Stimulated activated naive CD8-positive, alpha-beta T cell treated with anti-CD3 and anti-CD28 coated beads, Interleukin-15, amount 100 ng/mL, for 72 hours (primary cell): ENCODE measurements around the gene MAFG.
"Not testable (repeated sequence)": the region's sequence is repeated elsewhere in the genome, so short reads cannot be mapped to it uniquely, and the experiment has no call there.

Source experiments
- ATAC-seq: fragments of 150-1000 bp; cut with Tn5 transposase; 2 replicates; pipeline ENCODE4 v1.10.0; 2021; ENCODE audit warnings: mild to moderate bottlenecking, moderate library complexity
- DNase-seq, 2 donors: peaks; one replicate each; pipeline ENCODE4 v3.0.0; 2021 to 2022
- H3K27ac Mint-ChIP-seq, 2 donors: one replicate each; pipeline ENCODE4 v1.8.0; 2022; ENCODE audit warnings: mild to moderate bottlenecking in 2 of 2, mixed read lengths in 2 of 2, moderate library complexity in 2 of 2
- H3K27me3 Mint-ChIP-seq: one replicate; pipeline ENCODE4 v1.8.0; 2022; ENCODE audit warnings: mixed read lengths
- H3K4me1 Mint-ChIP-seq: one replicate; pipeline ENCODE4 v1.8.0; 2022; ENCODE audit warnings: mild to moderate bottlenecking, mixed read lengths
- H3K4me3 Mint-ChIP-seq, 2 donors: one replicate each; pipeline ENCODE4 v1.8.0; 2022; ENCODE audit warnings: mild to moderate bottlenecking in 2 of 2, mixed read lengths in 2 of 2, moderate library complexity in 1 of 2
- H3K9me3 Mint-ChIP-seq, 2 donors: one replicate each; pipeline ENCODE4 v1.8.0; 2022; ENCODE audit warnings: mixed read lengths in 2 of 2

The MAFG gene

DNA sequence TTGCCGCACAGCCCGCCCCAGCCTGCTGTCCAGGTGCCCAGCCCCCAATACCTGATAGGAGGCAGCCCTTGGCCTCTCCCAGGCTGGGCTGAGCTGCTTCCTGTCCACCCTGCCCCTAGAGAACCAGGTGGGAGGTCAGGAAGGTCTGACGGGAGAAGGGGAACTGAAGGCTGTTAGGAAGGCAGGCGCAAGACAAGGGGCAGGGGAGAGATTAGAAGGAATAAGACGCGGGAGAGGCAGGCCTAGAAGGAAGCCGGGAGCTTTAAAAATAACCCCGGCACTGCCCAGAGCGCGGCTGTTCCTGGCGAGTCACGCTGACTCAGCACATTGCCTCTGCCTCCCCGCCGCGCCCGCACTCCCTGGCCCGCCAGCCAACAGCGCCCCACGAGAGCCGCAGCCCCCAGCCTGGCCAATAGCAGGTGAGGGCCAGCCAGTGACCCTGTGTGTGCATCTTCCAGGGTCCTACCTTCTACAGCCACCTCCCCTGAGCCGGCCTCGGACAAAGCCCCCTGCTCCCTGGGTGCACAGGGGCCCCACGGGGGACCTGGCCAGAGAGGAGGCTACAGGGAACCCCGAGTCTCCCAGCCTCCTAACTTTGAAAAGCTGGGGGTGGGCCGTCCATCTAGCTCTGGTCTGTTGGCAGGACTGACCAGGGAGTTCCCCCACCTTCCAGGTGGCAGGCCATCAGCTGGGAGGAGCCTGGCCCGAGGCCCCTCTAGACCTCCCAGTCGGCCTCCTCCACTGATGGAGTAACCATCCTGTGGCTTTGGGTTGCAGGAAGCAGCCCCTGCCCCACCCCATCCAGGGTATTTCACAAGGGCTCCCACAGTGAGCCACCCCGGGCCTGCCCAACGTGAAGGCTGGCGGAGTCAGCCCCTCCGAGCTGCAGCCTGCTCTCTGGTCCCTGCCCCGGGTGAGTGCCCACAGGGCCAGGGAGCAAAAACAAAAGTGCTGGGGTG is 4.0 kb downstream of the MAFG start:
- ATAC-seq (no peak), DNase-seq (no peak)
- Mint-ChIP-seq H3K27ac (peak overlapping the region in 1 of 2 donors; percentile 92), H3K4me1 (peaks cover 57% of the 10 kb centered on the region), H3K9me3 (no peaks in the 10 kb centered on the region), H3K27me3 (no peaks in the 10 kb centered on the region), H3K4me3 (no peak overlapping the region)

DNA sequence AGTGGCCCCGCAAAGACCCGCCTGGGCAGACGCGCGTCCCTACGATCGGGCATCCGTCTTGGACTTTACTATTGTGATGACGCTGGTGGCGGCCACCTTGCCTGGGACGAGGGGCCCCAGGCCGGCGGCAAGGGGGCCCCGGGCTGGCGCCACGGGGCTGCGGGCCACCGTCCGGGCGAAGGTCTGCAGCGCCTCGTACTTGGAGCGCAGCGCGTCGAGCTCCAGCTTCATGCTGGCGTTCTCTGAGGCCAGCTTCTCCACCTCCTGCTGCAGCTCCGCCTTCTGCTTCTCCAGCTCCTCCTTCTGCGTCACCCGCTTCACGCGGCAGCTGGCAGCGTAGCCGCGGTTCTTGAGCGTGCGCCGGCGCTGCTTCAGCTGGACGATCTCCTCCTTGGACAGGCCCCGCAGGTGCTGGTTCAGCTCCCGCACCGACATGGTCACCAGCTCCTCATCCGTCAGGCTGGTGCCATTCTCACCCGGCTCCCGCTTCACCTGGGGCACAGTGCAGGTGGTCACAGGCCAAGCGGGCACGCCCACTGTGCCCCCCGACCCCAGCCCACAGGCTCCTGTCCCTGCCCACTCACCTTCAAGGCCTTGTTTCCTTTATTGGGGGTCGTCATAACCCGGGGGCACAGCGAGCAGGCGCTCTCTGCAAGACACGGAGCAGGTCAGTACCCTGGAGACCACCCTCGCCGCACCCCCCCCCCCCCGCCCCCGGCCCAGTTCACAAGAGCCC is 4.8 kb downstream of the MAFG start:
- Mint-ChIP-seq H3K4me1 (peaks cover 60% of the 10 kb centered on the region), H3K4me3 (no peak overlapping the region), H3K27ac (no peak overlapping the region), H3K9me3 (no peaks in the 10 kb centered on the region), H3K27me3 (no peaks in the 10 kb centered on the region)
- ATAC-seq (no peak), DNase-seq (no peak)

DNA sequence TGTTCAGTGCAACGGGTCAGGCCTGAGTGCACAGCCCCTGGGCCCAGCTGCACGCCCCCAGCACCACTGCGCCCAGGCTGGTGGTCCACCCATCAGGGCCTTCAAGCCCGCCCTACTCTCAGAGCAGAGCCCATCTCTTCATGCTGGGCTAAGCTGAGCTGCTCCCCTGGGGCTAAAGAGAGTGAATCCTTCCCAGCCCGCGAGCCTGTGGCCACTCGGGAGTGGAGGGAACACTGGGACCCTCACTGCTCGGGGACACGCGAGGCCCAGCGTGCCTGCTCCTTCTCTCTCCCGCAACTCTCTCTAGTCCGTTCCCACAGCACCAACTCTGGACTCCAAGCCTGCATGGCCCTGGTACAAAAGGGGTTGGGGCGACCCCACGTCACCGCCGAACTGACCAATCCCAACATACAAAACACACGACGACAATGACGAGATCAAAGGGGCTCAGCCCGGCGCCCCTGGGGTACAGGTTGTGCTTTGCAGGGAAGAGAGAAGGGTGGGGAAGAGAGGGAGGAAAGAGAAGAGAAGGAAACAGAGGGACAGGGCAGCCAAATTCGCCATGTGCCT is 5.5 kb downstream of the MAFG start:
- ATAC-seq (no peak), DNase-seq (no peak)
- Mint-ChIP-seq H3K4me3 (no peak overlapping the region), H3K4me1 (peaks cover 64% of the 10 kb centered on the region), H3K9me3 (no peaks in the 10 kb centered on the region), H3K27ac (no peak overlapping the region), H3K27me3 (no peaks in the 10 kb centered on the region)

DNA sequence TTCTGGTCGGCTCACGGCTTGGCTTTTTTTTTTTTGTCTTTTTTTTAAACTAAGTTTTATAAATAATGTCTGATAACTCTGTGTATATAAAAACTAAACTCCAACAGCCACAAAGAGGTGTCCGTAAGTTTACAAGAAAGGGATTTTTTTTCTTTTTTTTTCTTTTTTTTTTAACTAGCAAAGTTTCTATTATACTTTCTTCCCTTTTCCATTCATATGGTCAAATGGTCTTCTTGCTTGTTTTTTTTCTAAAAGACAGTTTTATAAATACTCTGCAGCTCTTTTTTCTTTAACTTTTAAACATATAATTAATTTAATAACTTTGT is 6.0 kb downstream of the MAFG start:
- ATAC-seq (no peak), DNase-seq (no peak)
- no peak overlapping the region for H3K4me3 Mint-ChIP-seq
- H3K9me3 Mint-ChIP-seq: no peaks in the 10 kb centered on the region
- no peak overlapping the region for H3K27ac Mint-ChIP-seq
- no peaks in the 10 kb centered on the region for H3K27me3 Mint-ChIP-seq
- peaks cover 67% of the 10 kb centered on the region for H3K4me1 Mint-ChIP-seq

DNA sequence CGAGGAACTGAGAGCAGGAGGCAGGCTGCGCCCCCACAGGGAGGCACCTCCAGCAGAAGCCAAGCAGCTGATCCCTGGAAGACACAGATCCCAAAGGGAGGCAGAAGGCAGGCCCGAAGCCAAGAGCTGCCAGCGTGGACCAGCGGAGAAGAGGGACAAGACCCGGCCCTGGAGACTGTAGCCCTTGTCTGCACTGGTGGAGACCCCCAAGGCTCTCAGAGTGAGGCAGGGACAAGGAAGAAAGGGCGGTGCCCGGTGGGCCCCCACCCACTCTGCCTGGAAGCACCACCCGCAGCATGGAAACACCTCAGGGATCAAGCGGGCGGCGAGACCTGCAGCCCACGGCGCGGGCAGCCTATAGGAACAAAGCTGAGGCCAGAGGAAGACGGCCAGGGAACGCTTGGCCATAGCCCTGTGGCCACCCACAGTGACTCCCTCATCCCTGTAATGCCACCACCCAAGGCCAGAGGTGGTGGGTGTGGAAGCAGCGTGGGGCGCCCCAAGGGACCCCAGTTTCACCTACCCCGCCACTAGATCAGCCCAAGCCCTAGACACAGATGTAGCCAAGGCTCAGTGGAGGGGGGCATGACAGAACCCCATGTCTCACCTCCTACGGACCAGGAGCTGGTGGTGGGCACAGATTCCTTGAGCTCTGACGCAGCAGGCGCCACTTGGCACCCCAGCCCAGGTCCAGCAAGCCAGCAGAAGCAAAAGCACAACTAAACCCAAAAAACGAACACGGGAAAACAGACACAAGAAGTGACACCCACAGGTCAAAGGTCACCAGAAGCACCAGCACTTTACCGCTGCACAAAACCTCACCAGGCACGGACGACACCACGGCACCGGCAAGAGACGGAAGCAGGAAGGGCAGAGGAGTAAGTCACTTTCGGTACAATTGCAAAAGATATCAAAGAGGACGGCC is 6.7 kb downstream of the MAFG start:
- no peak for DNase-seq
- H3K9me3 Mint-ChIP-seq: no peaks in the 10 kb centered on the region
- peak overlapping the region in 1 of 2 donors; percentile 86 for H3K27ac Mint-ChIP-seq
- peaks cover 65% of the 10 kb centered on the region for H3K4me1 Mint-ChIP-seq
- ATAC-seq: no peak
- no peak overlapping the region for H3K4me3 Mint-ChIP-seq
- no peaks in the 10 kb centered on the region for H3K27me3 Mint-ChIP-seq

DNA sequence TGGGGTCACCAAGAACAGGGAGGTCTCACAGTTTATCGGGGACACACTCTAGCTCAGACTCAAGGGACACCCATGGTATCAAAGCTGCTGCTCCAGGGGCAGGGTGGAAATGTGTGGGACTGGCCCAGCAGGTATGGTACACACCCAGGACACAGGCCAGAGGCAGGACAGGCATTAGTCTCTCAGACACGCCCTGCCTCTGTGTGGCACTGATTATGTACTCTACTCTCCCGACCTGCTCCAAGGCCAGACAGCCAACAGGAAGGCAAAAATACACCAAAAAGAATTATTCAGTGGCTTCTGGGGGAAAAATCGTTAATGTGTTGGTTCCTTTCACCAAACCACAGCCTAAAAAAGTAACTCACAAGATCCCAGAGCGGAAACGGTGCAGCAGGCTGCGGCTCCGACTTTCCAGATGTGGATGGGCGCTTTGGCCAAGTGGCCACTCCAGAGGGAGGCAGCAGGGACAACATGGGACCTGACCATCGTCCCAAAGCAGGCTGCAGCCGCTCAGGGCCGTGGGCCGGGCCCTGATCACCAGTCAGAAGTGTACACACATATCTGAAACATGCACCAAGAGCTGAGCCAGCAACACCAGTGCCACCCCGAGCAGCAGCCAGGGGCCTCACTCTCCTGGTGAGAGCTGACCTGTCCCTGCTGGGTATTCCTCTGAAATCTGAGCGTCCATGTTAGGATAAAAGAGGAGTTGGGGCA is 8.5 kb downstream of the MAFG start:
- Mint-ChIP-seq H3K27me3 (no peaks in the 10 kb centered on the region), H3K4me1 (peaks cover 59% of the 10 kb centered on the region), H3K4me3 (no peak overlapping the region), H3K27ac (peak overlapping the region in 1 of 2 donors; percentile 77), H3K9me3 (no peaks in the 10 kb centered on the region)
- ATAC-seq (no peak), DNase-seq (no peak)

DNA sequence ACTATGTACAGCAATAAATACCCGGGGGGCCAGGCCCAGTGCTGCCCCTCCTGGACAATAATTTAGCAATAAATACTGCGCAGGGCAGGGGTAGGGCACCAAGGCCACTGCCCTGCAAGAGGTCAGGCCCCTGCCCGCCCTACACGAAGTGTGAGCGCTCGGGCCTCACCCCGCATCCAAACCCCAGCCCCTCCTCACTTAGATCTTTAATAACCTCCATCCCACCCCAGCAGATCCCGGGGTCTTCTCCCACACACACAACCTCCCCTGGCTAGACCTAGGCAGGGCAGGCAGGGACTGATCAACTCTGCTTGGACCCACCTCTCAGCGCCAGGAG is 9.2 kb downstream of the MAFG start:
- Mint-ChIP-seq H3K27ac (peak overlapping the region; percentile 77 to 96), H3K4me3 (peak overlapping the region; percentile 89 to 95), H3K4me1 (peaks cover 55% of the 10 kb centered on the region)
- not testable (repeated sequence) for H3K27me3 Mint-ChIP-seq, H3K9me3 Mint-ChIP-seq
- peak; percentile 47 for ATAC-seq
- peak in 1 of 2 donors; percentile 33 for DNase-seq

DNA sequence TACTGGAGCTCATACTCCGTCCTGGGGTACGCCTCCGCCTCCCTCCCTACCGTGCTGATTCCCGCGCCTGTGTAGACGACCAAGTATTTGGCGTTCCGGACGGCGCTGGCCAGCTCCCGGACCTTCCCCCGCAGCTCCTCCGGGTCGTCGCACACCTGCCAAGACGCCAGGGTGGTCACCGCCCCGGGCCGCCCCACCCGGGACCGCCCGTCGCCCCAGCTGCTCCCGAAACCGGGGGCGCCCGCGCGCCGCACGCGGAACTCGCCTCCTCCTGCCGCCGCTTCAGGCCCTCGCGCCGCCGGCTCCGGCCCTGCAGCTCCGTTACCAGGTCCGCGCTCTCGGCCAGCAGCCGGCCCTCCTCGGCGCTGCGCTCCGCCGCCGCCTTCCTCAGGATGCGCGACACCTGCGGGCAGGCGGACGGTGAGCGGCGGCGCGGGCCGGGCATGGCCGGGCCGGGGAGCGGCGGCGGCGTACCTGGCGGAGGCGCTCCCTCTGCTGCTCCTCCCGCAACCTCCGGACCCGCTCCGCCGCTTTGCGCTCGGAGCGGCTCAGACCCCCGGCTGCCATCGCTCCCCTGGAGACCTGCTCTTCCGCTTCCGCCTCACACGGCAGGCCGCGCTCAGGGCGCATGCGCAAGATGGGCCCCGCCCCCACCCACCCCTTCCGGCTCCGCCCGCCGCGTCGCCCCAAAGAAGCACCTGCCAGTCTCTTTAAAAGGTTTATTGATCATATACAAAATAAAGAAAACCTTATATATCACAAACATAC is 9.8 kb downstream of the MAFG start, which contains the start of gene SIRT7:
Gene SIRT7, minus strand, starts transcription at position 612 of the 768 bp plus-strand sequence. Its CDS starts 45 bp downstream, at position 567.
- H3K4me1 Mint-ChIP-seq: peaks cover 56% of the 10 kb centered on the region
- H3K27me3 Mint-ChIP-seq: no peaks in the 10 kb centered on the region
- DNase-seq (peak; percentile 78 to 79), ATAC-seq (peak; percentile 88)
- H3K9me3 Mint-ChIP-seq: no peaks in the 10 kb centered on the region
- peak within 1 kb of the TSS; percentile 89 to 95 for H3K4me3 Mint-ChIP-seq
- peak within 1 kb of the TSS; percentile 93 to 96 for H3K27ac Mint-ChIP-seq

DNA sequence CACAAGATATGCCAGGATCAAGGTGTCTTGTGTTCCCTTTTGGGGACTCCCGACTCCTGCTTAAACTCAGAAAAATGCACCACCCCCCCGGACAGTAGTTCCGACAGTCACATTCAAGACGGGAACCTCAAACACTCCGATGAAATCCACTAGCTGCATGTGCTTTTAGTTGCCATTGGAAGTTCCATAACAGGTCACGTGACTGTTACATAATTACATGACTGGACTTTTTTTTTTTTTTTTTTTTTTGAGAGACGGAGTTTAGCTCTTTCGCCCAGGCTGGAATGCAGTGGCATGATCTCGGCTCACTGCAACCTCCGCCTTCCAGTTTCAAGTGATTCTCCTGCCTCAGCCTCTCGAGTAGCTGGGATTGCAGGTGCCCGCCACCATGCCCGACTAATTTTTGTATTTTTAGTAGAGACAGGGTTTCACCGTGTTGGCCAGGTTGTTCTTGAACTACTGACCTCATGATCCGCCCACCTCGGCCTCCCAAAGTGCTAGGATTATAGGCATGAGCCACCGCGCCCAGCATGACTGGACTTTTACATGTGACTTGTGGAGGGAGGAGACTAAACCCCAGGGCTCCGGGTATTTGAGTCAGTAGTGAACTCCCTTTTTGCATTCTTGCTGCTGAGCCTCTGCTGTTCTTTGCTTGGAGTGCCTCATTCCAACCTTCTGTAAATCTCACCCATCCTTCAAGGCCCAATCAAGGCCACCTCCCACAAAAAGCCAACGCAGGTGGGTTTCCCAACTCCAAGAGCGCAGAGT is 11.1 kb downstream of the MAFG start:
- peaks cover 61% of the 10 kb centered on the region for H3K4me1 Mint-ChIP-seq
- DNase-seq: no peak
- no peaks in the 10 kb centered on the region for H3K27me3 Mint-ChIP-seq
- H3K27ac Mint-ChIP-seq: peak overlapping the region; percentile 15 to 27
- ATAC-seq: no peak
- no peaks in the 10 kb centered on the region for H3K9me3 Mint-ChIP-seq
- H3K4me3 Mint-ChIP-seq: peak overlapping the region; percentile 89 to 95

DNA sequence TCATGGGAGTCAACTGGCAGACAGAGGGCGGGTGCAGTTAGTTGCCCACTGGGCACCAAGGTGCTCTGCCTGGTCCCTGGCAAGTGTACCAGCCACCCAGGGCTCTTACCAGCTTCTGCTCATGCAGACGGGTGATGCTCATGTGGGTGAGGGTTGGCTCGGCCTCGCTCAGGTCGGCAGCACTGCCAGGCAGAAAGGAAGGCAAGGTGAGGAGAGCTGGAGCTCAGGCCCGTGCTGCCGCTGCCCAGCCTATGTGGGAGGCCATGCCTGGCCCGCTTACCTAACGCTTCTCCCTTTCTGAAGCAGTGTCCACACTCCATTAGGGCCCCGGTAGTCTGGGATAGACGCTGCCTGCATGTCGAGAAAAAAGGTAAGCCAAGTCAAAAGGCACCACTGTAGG is 12.2 kb downstream of the MAFG start:
- DNase-seq (no peak), ATAC-seq (no peak)
- H3K4me3 Mint-ChIP-seq: no peak overlapping the region
- peaks cover 63% of the 10 kb centered on the region for H3K4me1 Mint-ChIP-seq
- no peaks in the 10 kb centered on the region for H3K9me3 Mint-ChIP-seq
- H3K27ac Mint-ChIP-seq: no peak overlapping the region
- H3K27me3 Mint-ChIP-seq: no peaks in the 10 kb centered on the region

DNA sequence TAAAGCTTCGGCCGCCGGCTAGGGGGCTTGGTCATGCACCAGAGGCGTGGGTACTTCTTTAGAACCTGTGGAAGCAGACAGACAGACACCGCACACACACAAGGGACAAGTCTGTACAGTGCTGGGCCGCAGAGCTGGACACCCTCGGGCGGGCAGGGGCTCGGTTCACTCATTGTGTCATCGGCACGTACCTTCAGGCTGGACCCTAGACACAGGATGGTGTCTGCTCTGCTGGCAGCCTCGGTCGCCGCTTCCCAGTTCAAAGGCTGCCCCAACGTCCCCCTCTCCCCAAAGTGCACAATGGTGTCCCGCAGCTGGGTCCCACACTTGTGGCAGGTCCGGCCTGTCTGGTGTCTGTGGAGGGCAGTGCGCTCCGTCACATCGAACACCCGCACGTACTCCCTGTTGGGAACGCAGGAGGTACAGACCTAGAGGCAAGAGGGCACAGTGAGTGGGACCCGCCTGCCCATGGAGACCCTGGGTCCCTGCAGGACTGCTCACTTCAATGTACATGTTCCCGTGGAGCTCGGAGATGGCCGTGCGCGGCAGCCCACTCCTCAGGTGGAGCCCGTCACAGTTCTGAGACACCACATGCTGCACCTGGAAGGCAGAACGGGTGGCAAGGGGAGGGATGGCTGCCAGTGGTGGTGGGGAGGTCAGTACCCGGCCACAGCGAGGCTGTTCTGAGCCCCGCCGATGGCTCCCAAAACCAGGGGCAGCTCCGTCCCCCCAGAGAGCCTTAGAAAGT is 13.3 kb downstream of the MAFG start:
- no peak for DNase-seq
- H3K27me3 Mint-ChIP-seq: no peaks in the 10 kb centered on the region
- H3K27ac Mint-ChIP-seq: no peak overlapping the region
- peaks cover 71% of the 10 kb centered on the region for H3K4me1 Mint-ChIP-seq
- no peak for ATAC-seq
- H3K4me3 Mint-ChIP-seq: no peak overlapping the region
- no peaks in the 10 kb centered on the region for H3K9me3 Mint-ChIP-seq

DNA sequence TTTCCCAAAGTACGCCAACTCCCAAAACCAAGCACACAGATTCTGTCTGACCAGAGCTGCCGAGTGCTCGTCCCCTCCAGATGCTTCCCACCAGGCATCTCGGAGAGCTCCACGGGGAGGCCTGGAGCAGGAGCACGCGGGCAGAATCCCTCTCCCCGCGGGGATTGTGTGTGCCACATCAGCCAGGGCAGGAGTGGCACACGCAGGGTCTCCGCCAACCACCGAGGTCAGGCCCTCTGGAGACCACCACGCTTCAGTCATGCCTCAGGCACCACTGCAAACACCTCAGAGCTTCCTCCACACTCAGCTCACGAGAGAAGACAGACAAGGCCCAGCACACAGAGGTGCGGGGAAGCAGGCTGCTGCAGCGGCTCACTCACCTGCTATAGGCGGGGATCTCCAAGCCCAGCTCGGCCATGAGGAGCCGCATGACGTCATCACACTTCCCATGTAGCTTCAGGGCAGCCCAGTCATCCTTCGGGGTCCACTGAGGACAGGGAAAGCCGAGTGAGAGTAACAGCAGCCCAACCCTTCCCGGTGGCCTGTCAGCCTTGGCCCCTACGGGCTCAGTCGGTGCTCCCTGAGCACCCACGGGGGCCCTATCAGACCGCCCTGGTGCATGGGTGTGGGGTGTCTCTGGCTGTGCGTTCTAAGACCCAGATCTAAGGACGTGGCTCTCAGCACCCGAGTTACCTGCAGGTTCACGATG is 14.0 kb downstream of the MAFG start:
- ATAC-seq (no peak), DNase-seq (no peak)
- Mint-ChIP-seq H3K4me3 (no peak overlapping the region), H3K27me3 (no peaks in the 10 kb centered on the region), H3K27ac (no peak overlapping the region), H3K9me3 (no peaks in the 10 kb centered on the region), H3K4me1 (peaks cover 66% of the 10 kb centered on the region)
